GM23338 (cell line): ENCODE data around the gene MRRF. TPM values are rescaled to one million over a fixed set of nuclear protein-coding genes. Genes with fewer than 3 reads are reported as not detected.

Source experiments
- ATAC-seq: fragments of 200-7000 bp; cut with Tn5 transposase; 3 replicates; pipeline ENCODE4 v1.9.1; 2020
- DNase-seq: peaks from one replicate; pipeline ENCODE4 v3.0.0-alpha.2; 2015; ENCODE audit warnings: low spot score
- H2AFZ ChIP-seq: fragments of 200-600 bp; sonication (generic); 2 replicates; pipeline ENCODE4 v1.8.0; 2016; ENCODE audit warnings: antibody characterized with exemption, mild to moderate bottlenecking, moderate library complexity
- H3F3A ChIP-seq: fragments of 200-600 bp; sonication (generic); replicated peaks from 2 replicates; pipeline ENCODE4 v1.8.0; 2017; ENCODE audit warnings: antibody characterized with exemption, mixed run types, low read depth
- H3K27ac ChIP-seq: fragments of 200-600 bp; sonication (generic); 2 replicates; pipeline ENCODE4 v1.6.1; 2016; ENCODE audit warnings: low read depth
- H3K27me3 ChIP-seq: fragments of 200-600 bp; sonication (generic); 2 replicates; pipeline ENCODE4 v1.8.0; 2016; ENCODE audit warnings: mild to moderate bottlenecking, mixed run types, moderate library complexity; ENCODE audit not compliant: insufficient read depth
- H3K36me3 ChIP-seq: fragments of 200-600 bp; sonication (generic); 2 replicates; pipeline ENCODE4 v1.8.0; 2016; ENCODE audit warnings: mild to moderate bottlenecking; ENCODE audit not compliant: insufficient read depth
- H3K4me1 ChIP-seq: fragments of 200-600 bp; sonication (generic); 2 replicates; pipeline ENCODE4 v1.8.0; 2016; ENCODE audit warnings: mild to moderate bottlenecking, moderate library complexity; ENCODE audit not compliant: insufficient read depth
- H3K4me2 ChIP-seq: fragments of 200-600 bp; sonication (generic); 2 replicates; pipeline ENCODE4 v1.7.1; 2017; ENCODE audit warnings: mixed run types
- H3K4me3 ChIP-seq: fragments of 200-600 bp; sonication (generic); 2 replicates; pipeline ENCODE4 v1.6.1; 2016; ENCODE audit warnings: mixed run types
- H3K79me2 ChIP-seq: fragments of 200-600 bp; sonication (generic); replicated peaks from 2 replicates; pipeline ENCODE4 v1.8.0; 2017; ENCODE audit warnings: mild to moderate bottlenecking; ENCODE audit not compliant: insufficient read depth
- H3K9me2 ChIP-seq: fragments of 200-600 bp; sonication (generic); 2 replicates; pipeline ENCODE4 v1.8.0; 2017; ENCODE audit not compliant: insufficient read depth
- H4K20me1 ChIP-seq: fragments of 200-600 bp; sonication (generic); replicated peaks from 2 replicates; pipeline ENCODE4 v1.8.0; 2017; ENCODE audit warnings: mild to moderate bottlenecking; ENCODE audit not compliant: insufficient read depth
- H3K27ac Mint-ChIP-seq: 2 replicates; pipeline ENCODE4 v1.8.0; 2020; ENCODE audit warnings: inconsistent platforms, mild to moderate bottlenecking, moderate library complexity, mixed read lengths
- H3K27me3 Mint-ChIP-seq: 3 replicates; pipeline ENCODE4 v1.8.0; 2022; ENCODE audit warnings: low read depth, mild to moderate bottlenecking, moderate library complexity, mixed read lengths, inconsistent platforms; ENCODE audit not compliant: insufficient read depth, poor library complexity
- H3K36me3 Mint-ChIP-seq: 3 replicates; pipeline ENCODE4 v1.8.0; 2021; ENCODE audit warnings: low read depth, mild to moderate bottlenecking, inconsistent platforms, moderate library complexity, mixed read lengths
- H3K4me1 Mint-ChIP-seq: 3 replicates; pipeline ENCODE4 v1.8.0; 2020; ENCODE audit warnings: mild to moderate bottlenecking, inconsistent platforms, mixed read lengths
- H3K4me3 Mint-ChIP-seq: 3 replicates; pipeline ENCODE4 v1.8.0; 2021; ENCODE audit warnings: moderate library complexity, mild to moderate bottlenecking, inconsistent platforms, mixed read lengths
- H3K9me3 Mint-ChIP-seq: 3 replicates; pipeline ENCODE4 v1.8.0; 2020; ENCODE audit warnings: moderate library complexity, mild to moderate bottlenecking, inconsistent platforms, mixed read lengths
- CREB1 ChIP-seq: fragments of 250-450 bp; sonication (Bioruptor Pico); IDR thresholded peaks from 2 replicates; pipeline ENCODE4 v1.5.0; 2020; ENCODE audit warnings: low read depth, mild to moderate bottlenecking, moderate library complexity
- CTCF ChIP-seq, 2 experiments: fragments of 200-600 bp in 1 of 2; sonication (generic) in 1 of 2; conservative IDR thresholded peaks; 2 replicates each; pipeline versions ENCODE4 v1.5.1 to v1.6.1; 2016 to 2017; ENCODE audit warnings: antibody characterized with exemption in 2 of 2, low read depth in 2 of 2, mild to moderate bottlenecking in 2 of 2, moderate library complexity in 1 of 2
- ETS1 ChIP-seq: IDR thresholded peaks from 2 replicates; pipeline ENCODE4 v1.6.1; 2016; ENCODE audit warnings: antibody characterized with exemption
- EZH2 ChIP-seq: fragments of 200-600 bp; sonication (generic); IDR thresholded peaks from one replicate; pipeline ENCODE4 v1.8.0; 2017; ENCODE audit warnings: antibody characterized with exemption, mild to moderate bottlenecking, low read depth; ENCODE audit not compliant: unreplicated experiment
- EZH2phosphoT487 ChIP-seq: fragments of 200-600 bp; sonication (generic); IDR thresholded peaks from one replicate; pipeline ENCODE4 v1.8.1; 2018; ENCODE audit warnings: antibody characterized with exemption; ENCODE audit not compliant: unreplicated experiment
- JUNB ChIP-seq: IDR thresholded peaks from one replicate; pipeline ENCODE4 v1.6.1; 2016; ENCODE audit warnings: antibody characterized with exemption; ENCODE audit not compliant: unreplicated experiment
- NANOG ChIP-seq: IDR thresholded peaks from 2 replicates; pipeline ENCODE4 v1.6.1; 2016; ENCODE audit warnings: antibody characterized with exemption, borderline replicate concordance
- POLR2AphosphoS5 ChIP-seq: IDR thresholded peaks from 2 replicates; pipeline ENCODE4 v1.6.1; 2016; ENCODE audit warnings: antibody characterized with exemption, low read depth
- REST ChIP-seq: IDR thresholded peaks from one replicate; pipeline ENCODE4 v1.6.1; 2018; ENCODE audit warnings: antibody characterized with exemption; ENCODE audit not compliant: unreplicated experiment
- STAT1 ChIP-seq: IDR thresholded peaks from one replicate; pipeline ENCODE4 v1.6.1; 2016; ENCODE audit warnings: antibody characterized with exemption; ENCODE audit not compliant: unreplicated experiment
- ZNF114 ChIP-seq: fragments of 250-450 bp; sonication (Bioruptor Pico); IDR thresholded peaks from 2 replicates; pipeline ENCODE4 v1.5.0; 2020; ENCODE audit warnings: mild to moderate bottlenecking, moderate library complexity
- ZNF331 ChIP-seq: fragments of 250-450 bp; sonication (Bioruptor Pico); IDR thresholded peaks from 2 replicates; pipeline ENCODE4 v1.5.0; 2020; ENCODE audit warnings: low read depth, mild to moderate bottlenecking, moderate library complexity
- ZNF462 ChIP-seq: fragments of 250-450 bp; sonication (Bioruptor Pico); IDR thresholded peaks from 2 replicates; pipeline ENCODE4 v1.5.0; 2020; ENCODE audit warnings: mild to moderate bottlenecking, moderate library complexity
- polyA plus RNA-seq: library from polyadenylated mRNA; unstranded; fragments of >200 nt; fragmentation: Nextera tagmentation; extraction: Ambion mirVana; gene quantifications from 2 replicates; pipeline ENCODE4 v1.2.1, GENCODE V29; 2016
- total RNA-seq: library from RNA; depleted of rRNA; stranded (reverse); fragments of >200 nt; shearing (Covaris generic); gene quantifications from 2 replicates; pipeline ENCODE4 v1.2.3, GENCODE V29; 2014

Gene MRRF
- total and polyA plus RNA-seq, 2 experiments from 2014 or later: 27.8 to 32.7 TPM

- Histone ChIP-seq H3K4me3 (no peak overlapping the region), H2AFZ (no peak overlapping the region), H3F3A (no peaks in the 10 kb centered on the region; the same call in 1 of the 2 replicates), H3K27me3 (no peaks in the 10 kb centered on the region), H3K36me3 (peaks cover 20% of the 10 kb centered on the region; the same call in 1 of the 2 replicates), H3K9me2 (no peaks in the 10 kb centered on the region), H4K20me1 (no peaks in the 10 kb centered on the region), H3K4me2 (no peak overlapping the region), H3K79me2 (peaks cover 5% of the 10 kb centered on the region), H3K4me1 (peaks cover 43% of the 10 kb centered on the region), H3K27ac (no peak overlapping the region)
- no peak overlapping the region for H3K4me3 Mint-ChIP-seq
- H3K27ac Mint-ChIP-seq: no peak overlapping the region
- no peaks in the 10 kb centered on the region for H3K9me3 Mint-ChIP-seq
- DNase-seq (no peak), ATAC-seq (no peak)
- H3K27me3 Mint-ChIP-seq: peaks cover 1% of the 10 kb centered on the region
- TF ChIP-seq NANOG (no peak), REST (no peak), POLR2AphosphoS5 (no peak), EZH2phosphoT487 (no peak), ZNF114 (CRISPR knock-in tag) (no peak), ZNF331 (CRISPR knock-in tag) (no peak), CREB1 (CRISPR knock-in tag) (no peak), ZNF462 (CRISPR knock-in tag) (no peak), EZH2 (no peak), CTCF (conservative IDR thresholded peaks at IDR 0.05; ENCODE audit: low read depth in 2 of 2) (no peak), JUNB (no peak), STAT1 (no peak), ETS1 (no peak)
- H3K36me3 Mint-ChIP-seq: peaks cover 26% of the 10 kb centered on the region
- H3K4me1 Mint-ChIP-seq: peaks cover 29% of the 10 kb centered on the region
These were observed 13.3 kb upstream of the MRRF start for GRCh38 chr9:122251351-122251750.
